HG03354 (cell line): Measurements from ENCODE around the gene ZNF618.
"Not testable (repeated sequence)": the region's sequence is repeated elsewhere in the genome, so short reads cannot be mapped to it uniquely, and the experiment has no call there.

Experiments used
- ATAC-seq: cut with Tn5 transposase; IDR thresholded peaks from one replicate; pipeline ENCODE4 v1.9.1; 2021; ENCODE audit warnings: mild to moderate bottlenecking; ENCODE audit not compliant: unreplicated experiment, poor library complexity, severe bottlenecking

Gene ZNF618

DNA sequence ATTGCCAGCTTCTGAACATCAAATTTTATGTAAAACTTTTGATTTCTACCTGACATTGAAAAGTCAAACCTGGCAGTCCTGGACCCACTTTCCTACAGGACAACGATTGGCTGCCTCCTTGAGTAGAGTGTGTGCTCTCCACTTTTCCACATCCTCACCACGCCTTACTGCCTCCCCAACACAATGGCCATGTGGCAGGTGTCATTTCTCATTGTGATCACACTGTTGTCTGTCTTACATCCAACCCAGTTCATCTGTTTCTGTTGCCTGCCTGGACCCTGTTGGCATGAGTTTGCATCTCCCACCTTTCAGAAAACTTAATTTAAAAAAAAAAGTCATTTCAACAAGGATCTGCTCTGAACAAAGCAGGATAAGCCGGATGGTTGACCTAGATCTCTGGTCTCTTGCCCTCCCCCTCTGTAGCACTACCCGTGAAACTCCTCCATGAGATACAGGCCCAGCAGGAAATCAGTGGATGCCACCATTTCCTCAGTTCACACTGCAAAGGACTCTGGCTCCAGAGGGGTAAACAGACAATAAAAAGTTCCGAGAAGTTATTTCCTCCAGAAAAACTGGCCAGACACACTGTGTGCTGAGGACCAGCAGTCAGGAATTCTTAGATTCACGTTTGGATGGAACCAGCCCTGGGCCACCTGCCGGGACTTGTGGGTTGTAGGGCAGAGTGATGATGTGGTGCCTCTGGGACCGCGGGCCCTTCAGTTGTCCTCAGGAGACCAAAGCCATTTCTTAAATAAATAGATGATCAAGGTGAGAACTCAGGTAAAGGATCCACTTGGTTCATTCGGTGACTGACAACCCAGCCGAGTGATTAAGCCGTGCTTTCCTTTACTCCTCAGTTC, 153.4 kb downstream of the ZNF618 start:
- ATAC-seq: no peak

DNA sequence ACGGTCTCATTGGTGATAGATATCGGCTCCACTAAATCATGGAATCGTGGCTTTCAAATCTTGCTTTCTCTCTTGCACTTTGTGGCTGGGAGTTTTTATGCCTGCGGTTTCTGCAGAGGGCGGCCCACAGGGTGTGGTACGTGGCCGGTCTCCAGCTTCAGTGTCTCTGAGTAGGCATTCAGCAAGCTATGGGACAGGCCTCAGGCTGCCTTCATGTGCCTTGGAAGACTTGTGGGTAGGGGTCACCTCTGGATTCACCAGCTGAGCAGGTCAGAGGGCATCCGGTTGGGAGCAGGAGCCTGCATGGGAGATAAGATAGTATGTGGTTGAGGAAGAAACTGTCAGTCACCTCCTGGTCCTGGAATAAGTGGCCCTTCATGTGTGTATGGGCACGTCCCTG, 154.3 kb downstream of the ZNF618 start:
- ATAC-seq: no peak

DNA sequence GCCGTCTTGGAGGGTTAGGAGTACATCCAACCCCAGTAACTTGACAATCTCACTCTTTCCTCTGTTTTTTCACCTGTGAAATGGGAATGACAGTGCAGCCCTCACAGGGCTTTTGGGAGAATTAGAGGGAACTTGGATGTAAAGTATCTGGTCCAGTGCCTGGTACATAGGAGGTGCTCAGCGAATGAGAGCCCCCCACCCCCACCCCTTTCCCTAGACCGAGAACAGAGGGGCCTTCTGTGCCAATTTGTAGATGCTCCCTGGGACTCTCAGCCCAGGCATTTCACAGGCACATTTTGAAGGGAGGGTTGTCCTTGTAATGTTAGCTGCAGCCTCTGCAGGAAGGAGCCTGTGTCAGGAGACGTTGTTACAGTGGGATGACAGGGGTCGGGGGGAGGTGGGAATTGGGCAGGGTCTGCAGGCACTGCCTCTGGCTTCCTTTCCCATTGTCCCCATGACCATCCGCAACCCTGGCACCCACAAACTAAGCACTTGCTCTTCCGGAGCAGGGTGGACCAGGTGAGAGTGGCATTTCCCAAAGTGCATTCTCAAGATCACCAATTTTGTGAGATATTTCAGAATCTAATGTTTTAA, 155.0 kb downstream of the ZNF618 start:
- no peak for ATAC-seq

GRCh38 chr9:114031948-114032840, 156.1 kb downstream of the ZNF618 start:
- ATAC-seq: no peak

DNA sequence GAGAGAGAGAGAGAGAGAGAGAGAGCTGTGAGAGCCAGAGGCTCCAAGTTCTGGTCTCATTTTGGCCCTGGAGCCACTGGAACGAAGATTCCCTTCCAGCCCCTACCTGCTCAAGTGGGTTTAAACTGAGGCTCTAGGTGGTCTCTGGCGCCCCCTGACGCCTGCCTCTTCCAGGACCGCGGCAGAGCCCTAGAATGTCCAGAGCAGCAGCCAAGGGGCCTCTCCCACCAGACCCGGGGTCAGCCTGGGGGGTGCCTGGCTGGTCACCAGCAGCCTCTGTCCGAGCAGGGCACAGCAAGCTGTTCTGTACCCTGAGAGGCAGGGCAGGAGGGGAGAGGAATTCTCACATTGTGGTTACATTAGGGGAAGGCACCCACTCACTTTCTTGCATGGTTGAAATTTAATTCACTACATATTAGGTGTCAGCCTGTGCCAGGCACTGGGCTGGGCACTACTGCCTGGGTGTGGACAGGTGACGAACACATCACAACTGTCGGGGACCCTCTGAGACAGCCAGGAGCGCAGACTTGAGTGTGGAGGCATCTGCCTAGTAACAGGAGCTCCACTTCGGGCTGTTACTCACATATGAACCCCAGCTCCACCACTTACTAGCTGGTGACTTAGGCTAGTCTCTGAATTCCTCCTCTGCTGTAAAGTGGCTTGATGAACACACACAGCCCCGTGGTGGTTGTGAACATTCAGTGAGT, 157.4 kb downstream of the ZNF618 start:
- no peak for ATAC-seq

- no peak for ATAC-seq
Measured at GRCh38 chr9:114034196-114034595, 158.1 kb downstream of the ZNF618 start.

GRCh38 chr9:114034661-114035062, 158.6 kb downstream of the ZNF618 start:
- no peak for ATAC-seq

- ATAC-seq: no peak
Measured at GRCh38 chr9:114035221-114035844, 159.2 kb downstream of the ZNF618 start.

DNA sequence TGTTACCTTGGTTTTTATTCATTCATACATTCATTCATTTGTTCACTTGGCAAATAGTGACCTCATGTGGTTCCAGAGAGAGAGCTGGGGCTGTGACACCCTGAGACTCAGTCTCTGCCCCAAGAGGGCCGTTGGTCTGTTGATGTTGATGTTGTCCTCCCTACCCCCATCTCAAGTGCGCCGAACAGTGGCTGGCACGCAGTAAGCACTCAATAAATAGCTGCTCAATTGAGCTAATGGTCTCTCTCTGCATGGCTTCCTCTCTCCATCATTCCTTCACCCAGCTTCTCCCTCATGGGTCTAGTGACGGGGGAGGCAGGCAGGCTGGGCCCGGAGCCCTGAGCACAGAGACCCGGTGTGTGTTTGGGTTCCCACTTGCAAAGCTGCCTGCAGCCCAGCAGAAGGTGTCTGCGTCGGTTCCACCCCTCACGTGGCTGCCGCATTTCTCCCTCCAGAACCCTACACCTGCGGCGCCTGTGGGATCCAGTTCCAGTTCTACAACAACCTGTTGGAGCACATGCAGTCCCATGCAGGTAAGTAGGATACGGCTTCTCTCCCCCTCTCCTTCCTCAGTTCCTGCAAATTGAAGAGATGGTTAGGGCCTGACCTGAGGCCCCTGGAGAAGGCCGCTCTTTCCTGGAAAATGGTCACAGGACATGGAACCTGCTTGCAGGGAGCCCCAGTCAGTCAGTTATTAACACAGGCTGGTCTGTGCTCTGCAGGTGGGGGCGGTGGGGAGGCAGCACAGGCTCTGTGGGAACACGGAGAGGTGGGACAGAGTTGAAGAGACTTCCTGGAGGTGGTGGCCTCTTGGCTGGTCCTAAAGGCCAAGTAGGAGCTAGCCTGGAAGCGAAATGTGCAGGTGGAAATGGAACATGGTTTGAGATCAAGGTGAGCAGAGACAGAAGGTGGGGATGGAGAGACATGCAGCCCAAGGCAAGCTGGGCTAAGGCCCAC, 160.0 kb downstream of the ZNF618 start:
- no peak for ATAC-seq

GRCh38 chr9:114037249-114037648, 161.1 kb downstream of the ZNF618 start:
- no peak for ATAC-seq

DNA sequence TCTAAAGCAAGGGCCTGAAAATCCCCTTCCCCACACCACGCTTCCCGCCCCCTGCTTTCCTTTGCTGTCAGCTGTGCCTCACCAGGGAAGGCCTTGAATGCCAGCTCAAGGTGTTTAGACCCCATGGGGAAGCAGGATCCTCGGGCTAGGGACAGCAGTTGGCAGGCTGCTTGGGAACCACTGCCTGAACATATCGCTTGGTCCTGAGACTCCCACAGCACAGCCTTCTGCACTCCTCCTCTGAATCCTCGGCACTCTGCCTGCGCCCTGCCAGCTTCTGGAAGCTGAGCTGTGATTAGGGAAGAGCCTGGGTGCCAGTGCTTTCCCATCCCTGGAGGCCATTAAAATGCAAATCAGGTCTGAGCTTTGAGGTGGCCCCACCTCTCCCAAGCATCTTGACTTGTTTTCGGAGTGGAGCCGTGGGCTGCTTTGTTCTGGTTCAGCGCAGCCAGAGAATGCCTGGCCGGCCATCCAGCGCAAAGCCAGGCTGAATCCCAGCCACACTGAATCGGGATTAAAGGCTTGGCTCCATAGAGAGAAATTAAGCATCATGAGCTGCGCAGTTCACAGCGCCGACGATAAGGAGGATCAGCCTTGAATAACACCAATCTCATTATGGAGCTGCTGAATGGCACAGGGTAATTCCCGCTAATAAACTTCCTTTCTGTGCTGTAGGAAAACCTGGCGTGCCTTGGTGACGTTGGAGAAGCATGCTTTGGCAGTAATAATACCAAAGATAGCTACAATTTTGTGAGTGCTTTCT, 162.0 kb downstream of the ZNF618 start:
- no peak for ATAC-seq

- no peak for ATAC-seq
Measured at GRCh38 chr9:114038724-114039313, 162.7 kb downstream of the ZNF618 start.

GRCh38 chr9:114039484-114039883, 163.4 kb downstream of the ZNF618 start:
- no peak for ATAC-seq

- not testable (repeated sequence) for ATAC-seq
Measured at GRCh38 chr9:114043660-114044059, 167.6 kb downstream of the ZNF618 start.

DNA sequence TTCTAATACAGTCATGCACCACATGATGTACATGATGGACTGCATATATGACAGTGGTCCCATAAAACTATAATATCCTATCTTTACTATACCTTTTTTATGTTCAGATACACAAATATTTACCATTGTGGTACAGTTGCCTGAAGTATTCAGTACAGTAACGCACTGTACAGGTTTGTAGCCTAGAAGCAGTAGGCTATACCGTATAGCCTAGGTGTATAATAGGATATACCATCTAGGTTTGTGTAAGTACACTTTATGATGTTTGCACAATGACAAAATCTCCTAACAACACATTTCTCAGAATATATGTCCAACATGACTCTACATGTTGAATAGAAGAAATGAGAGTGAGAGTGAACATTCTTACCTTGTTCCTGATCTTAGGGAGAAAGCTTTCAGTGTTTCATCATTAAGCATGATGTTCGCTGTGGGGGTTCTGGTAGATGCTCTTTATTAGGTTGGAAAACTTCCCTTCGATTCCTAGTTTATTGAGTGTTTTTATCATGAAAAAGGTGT, 170.2 kb downstream of the ZNF618 start:
- ATAC-seq: no peak

DNA sequence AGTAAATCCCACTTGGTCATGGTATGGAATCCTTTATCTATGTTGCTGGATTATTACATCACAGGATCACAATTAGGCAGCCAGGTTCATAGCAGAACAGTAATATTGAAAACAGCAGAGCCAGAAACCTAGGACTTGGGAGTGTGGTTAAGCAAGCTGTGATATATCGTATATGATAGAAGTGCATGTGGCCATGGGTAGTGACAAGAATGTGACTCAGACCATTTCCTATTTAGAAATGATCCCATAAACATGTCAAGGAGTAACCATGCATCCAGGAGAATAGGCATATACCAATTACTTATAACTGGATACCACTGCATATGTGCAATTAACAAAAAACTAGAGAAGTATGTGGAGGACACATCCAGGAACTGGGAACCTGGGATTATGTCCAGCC, 170.8 kb downstream of the ZNF618 start:
- ATAC-seq: no peak

DNA sequence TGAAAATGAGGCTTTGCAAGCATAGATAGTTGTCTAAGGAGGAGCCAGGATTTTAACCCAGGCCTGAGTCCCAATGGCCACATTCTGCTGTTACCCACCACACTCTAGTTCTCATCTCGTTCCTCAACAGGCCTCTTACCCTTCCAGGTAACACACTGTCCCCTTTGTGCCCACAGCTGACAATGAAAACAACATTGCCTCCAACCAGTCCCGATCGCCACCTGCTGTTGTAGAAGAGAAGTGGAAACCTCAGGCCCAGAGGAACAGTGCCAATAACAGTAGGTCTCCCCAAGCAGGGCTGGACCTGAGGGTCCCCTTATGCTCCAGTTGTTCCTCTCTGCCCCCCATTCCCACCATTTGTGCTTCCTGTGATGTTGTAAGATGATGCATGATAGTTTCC, 171.6 kb downstream of the ZNF618 start:
- no peak for ATAC-seq
